Tibial nerve (tissue), 3 donors: ENCODE results near the gene PDE2A.

Experiments used
- EP300 ChIP-seq, 2 donors: sonication (generic); formaldehyde crosslinking; IDR thresholded peaks; one replicate each; pipeline ENCODE4 v1.6.1; 2017; ENCODE audit warnings: antibody characterized with exemption in 2 of 2, mild to moderate bottlenecking in 1 of 2
- POLR2A ChIP-seq, 2 donors: fragments of 450-650 bp; IDR thresholded peaks; one replicate each; pipeline ENCODE4 v1.6.1; 2017; ENCODE audit warnings: antibody characterized with exemption in 2 of 2, mild to moderate bottlenecking in 2 of 2, moderate library complexity in 2 of 2

GRCh38 chr11:72668629-72669347 is 5.4 kb downstream of the PDE2A start:
- TF ChIP-seq POLR2A (IDR thresholded peaks at IDR 0.05): no peak
- TF ChIP-seq EP300 (IDR thresholded peaks at IDR 0.05): no peak
